HG02763 (cell line): ENCODE data around the gene U2AF1.
"Not testable (repeated sequence)": the region's sequence is repeated elsewhere in the genome, so short reads cannot be mapped to it uniquely, and the experiment has no call there.

Experiments used
- ATAC-seq: cut with Tn5 transposase; IDR thresholded peaks from one replicate; pipeline ENCODE4 v1.9.1; 2021; ENCODE audit warnings: mild to moderate bottlenecking, moderate library complexity; ENCODE audit not compliant: unreplicated experiment

The U2AF1 gene, protein sequence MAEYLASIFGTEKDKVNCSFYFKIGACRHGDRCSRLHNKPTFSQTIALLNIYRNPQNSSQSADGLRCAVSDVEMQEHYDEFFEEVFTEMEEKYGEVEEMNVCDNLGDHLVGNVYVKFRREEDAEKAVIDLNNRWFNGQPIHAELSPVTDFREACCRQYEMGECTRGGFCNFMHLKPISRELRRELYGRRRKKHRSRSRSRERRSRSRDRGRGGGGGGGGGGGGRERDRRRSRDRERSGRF

DNA sequence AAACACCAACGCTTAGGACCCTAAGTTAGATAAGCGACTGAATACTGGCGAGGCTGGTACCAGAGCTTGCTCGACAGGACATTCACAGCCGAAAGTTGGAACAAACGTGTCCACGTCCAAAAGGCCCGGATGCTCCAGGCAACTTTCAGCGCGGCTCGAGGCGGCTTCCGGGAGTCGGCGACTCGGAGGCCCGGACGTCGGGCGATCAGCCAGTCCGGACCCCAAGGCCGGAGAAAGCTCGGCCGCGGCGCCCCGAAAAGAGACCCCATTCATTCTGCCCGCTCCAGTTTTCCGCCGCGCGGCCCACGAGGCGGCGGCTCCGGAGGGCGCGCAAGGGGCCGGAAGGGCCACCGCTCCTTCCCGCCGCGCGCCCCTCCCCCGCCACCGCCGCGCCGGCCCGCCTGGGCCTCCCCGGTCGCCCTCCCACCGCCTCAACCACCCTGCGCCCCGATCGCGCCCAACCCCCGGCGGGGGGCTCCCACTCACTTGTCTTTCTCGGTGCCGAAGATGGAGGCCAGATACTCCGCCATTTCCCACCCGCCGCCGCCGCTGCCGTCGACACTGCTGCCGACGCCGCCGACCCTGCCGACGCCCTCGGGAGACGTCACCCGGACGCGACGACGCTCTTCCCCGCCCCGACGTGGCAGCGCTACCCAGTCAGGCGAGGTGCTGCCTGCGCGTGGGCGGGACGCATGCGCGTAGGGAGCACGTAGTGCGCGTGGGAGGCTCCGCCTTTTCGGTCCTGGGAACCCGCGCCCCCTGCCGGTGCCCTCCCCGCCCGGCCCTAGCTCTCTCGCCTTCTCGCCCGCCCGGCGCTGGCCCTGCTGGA, at the start of gene U2AF1:
Gene U2AF1, minus strand, starts transcription at position 606 of the 829 bp plus-strand sequence. Its CDS starts 76 bp downstream, at position 530.
- peak; percentile 77 for ATAC-seq

DNA sequence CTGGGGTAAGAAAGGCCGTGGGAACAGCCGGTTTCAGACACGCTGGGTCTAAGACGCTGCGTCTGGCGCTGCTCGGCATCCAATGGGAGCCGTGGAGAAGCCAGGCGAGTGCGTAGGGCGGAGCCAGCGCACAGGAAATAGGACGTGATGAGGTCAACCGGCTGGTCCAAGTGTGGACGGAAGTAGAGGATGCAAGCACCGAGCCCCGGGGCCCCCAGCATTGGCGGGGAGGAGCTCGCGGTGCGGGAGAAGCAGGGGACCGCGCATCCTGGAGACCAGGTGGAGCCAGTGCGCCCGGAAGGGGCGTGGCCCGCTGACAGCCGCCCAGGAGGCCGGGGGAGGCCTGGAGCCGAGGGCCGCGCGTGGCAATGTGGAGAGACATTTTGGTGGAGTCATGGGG, 46.2 kb upstream of the U2AF1 start:
- ATAC-seq = not testable (repeated sequence)

DNA sequence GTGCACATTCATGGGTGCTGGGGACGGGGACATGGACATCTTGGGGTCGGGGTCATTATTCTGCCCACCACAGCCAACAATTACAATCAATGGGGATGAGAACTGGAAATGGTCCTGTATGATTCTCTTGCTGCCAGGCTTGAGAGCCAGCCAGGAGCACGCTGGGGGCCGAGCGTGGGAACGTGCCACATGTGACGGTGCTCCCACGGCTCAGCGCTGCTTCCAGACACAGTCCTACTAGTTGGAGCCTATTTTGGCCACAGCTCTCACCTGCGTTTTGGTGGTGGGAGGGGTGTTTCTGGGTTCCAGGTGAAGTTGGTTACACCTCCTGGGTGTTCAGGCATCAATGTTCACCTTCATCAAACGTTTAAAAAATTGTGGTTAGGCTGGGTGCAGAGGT, 42.0 kb upstream of the U2AF1 start:
- ATAC-seq = not testable (repeated sequence)

DNA sequence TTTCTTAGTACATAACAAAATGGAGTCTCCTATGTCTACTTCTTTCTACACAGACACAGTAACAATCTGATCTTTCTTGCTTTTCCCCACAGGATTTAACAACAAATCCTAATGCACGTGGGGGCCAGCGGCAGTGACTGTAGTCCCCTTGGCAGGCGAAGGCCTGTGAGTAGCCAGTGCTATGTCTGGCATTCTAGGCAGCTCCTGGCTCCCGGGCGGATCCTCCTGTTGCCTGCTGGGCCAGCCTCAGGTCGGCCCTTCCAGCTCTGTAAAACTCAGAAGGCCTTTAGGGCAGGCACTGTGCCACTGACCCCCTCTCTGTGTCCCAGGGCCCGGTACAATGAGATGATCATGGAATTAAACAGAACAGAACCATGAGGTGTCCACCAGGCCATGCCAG, 40.6 kb upstream of the U2AF1 start:
- ATAC-seq = not testable (repeated sequence)

DNA sequence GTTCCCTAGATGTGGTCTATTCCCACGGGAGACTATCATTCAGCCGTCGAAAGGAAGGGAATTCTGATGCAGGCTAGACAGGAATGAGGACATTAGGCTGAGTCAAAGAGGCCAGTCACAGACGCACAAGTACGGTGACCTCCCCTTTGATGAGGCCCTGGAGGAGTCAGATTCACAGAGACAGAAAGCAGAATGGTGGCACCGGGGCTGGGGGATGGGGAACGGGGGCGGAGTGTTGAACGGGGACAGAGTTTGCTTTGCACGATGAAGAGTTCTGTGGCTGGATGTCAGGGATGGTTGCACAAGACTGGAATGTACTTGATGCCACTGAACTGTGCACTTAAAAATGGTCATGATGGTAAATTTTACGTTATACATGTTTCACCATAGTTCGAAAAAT, 39.3 kb upstream of the U2AF1 start:
- not testable (repeated sequence) for ATAC-seq

DNA sequence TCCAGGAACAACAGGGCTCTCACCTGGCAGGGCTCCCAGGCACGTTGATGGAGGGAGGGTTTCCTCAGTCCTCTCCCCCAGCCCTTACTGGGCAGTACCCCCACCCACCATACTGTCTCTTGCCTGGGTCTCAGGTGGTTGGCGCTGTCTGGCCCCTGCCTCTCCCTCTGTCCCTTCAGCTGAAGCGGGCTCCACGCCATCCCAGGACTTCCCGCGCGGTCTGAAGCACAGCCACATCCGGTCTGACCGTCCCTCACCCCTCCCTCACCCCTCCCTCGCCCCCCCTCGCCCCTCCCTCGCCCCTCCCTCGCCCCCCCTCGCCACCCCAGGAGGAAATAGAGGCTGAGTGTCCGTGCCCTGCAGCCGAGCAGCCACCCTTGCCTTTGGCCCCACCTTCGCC, 34.0 kb upstream of the U2AF1 start:
- ATAC-seq = not testable (repeated sequence)

DNA sequence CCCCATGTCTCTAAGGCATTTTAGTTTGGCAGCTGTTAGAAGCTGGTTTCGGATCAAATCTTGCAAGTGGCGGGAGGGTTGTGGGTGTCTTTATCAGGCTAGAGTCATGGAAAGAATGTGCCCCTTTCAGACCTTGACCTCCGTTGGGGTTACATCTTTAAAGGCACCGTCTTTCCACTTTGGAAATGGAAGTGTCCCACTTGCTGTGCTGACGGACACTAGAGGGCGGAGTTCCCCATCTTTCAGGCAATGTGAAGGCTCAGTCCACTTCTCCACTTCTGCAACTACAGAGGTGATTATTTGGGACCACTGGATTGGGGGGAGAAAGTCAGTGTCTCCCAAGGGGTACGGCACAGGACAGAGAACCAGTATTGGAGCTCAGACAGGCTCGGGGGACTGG, 31.6 kb upstream of the U2AF1 start:
- not testable (repeated sequence) for ATAC-seq

DNA sequence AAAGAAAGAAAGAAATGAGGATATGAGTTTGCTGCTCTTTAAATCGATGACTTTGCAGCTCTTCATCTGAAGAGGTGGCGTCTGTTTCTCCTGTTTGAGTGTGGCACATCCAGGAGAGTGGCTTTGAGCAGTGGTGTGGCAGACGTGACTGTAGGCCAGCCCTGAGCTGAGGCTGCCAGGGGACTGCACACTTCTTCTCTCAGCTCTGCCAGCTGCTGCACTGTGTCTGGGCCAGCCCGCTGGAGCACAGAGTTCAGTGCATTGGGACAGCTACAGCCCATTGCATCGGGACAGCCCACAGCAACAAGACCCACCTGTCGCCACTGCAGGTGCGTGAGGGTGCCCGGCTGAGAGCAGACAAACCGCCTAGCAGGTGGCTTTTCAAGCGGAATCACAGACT, 27.1 kb upstream of the U2AF1 start:
- not testable (repeated sequence) for ATAC-seq

DNA sequence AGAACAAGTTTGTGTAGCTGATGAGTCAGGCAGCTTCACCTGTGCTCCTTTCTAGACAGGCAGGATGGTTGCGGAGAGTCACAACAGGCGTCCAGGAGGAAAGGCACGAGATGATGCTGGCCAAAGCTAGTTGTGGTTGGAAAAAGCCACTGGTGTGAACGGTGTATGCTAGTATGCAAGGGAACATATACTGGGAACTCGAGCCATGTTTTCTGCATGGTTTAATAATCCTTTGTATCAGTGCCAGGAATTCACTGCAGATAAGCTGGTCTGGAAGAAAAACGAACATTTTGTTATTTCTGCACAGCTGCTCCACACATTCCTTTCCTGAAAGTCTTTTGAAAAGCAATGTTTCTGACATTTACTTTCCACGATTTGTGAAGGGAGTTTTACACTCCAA, 22.7 kb upstream of the U2AF1 start:
- ATAC-seq = not testable (repeated sequence)

DNA sequence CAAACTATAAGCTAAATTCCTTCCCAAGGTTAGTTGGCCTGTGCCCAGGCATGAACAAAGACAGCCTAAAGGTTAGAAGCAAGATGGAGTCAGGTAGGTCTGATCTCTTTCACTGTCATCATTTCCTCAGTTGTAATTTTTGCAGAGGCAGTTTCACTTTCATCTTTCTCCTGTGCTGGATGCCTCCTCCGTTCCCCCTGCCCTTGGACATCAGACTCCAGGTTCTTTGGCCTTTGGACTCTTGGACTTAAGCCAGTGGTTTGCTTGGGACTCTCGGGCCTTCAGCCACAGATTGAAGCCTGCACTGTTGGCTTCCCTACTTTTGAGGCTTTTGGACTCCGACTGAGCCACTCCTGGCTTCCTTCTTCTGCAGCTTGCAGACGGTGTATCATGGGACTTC, 8.6 kb upstream of the U2AF1 start:
- not testable (repeated sequence) for ATAC-seq

DNA sequence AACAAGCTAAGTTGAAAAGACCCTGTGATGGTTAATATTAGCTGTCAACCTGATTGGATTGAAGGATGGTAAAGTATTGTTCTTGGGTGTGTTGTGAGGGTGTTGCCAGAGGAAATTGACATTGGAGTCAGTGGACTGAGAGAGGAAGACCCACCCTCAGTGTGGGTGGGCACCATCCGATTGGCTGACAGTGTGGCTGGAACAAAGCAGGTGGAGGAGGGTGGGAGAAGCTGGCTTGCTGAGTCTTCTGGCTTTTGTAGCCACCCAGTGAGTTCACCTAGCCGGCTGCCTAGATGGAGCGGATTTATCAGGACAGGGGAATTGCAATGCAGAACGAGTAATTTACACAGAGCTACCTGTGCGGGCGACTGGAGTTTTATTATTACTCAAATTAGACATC, 7.1 kb upstream of the U2AF1 start:
- not testable (repeated sequence) for ATAC-seq

DNA sequence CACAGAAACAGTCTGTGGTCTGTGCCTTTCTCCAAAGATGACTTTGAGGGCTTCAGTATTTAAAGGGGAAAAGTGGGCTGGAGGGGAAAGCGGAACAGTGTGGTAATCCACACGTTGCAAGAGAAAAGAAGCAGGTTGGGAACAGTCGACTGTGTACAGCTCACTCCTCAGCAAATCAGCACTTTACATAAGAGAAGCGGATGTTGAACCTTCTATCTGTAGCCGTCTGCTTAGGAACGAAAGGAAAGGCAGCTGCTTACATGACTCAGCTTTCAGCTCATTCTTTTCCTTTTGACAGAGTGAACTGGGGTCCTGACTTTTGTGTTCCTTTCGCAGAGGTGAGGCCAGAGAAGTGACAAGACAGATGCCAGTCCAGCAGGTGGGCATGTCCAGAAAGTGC, 1.6 kb upstream of the U2AF1 start:
- ATAC-seq = peak; percentile 39

DNA sequence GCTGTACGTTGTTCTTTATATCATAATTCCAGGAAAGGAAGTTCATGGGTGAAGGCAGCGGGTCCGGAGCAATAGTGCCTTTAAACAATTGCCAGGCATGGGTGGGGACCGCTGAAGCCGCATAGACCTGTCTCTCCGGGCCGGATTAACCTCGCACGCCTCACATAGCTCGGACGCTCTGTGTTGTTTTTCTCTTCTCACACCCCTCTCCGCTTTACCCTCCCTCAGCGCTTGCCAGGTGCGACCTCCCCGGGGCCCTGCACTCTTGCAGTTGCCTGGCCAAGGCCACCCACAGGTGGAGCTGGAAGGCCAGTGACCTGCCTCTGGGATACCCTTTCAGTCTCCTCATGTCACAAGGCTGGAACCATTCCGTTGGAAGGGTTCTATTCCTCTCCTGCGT, 807 bp upstream of the U2AF1 start:
- not testable (repeated sequence) for ATAC-seq

DNA sequence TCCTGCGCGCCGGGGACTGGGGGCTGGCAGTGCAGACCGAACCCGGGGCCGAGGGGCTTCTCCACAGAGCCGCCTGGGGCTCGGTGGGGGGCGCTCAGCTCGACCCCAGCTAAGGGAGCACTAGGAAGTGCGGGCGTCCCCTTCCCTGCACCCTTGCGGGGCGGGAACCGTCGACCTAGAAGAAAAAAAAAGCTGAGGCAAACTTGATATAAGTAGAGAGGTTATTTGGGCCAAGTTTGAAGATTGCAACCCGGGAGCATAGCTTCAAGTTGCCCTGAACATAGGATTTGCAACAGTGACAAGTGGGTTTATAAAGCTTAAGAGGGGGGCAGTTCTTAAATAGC, 396 bp upstream of the U2AF1 start:
- ATAC-seq = peak; percentile 30

DNA sequence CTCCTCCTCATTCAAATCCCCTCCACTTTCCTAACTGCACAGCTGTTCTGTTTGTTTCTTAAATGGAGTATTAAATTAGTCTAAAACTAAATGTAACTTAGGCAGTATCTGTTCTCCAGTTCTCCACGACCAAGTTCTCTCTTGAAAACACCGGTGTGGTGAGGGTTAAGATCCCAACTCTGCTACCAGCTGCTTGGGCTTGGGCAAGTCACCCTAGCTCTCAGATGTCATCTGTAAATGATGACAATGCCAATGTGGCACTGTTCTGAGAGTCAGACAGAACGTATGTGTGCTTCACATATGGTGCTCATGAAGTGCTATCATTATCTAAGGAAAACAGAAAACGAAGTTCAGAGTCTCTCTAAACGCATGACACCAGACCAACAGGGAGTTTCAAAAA, 2.7 kb downstream of the U2AF1 start:
- ATAC-seq = not testable (repeated sequence)

DNA sequence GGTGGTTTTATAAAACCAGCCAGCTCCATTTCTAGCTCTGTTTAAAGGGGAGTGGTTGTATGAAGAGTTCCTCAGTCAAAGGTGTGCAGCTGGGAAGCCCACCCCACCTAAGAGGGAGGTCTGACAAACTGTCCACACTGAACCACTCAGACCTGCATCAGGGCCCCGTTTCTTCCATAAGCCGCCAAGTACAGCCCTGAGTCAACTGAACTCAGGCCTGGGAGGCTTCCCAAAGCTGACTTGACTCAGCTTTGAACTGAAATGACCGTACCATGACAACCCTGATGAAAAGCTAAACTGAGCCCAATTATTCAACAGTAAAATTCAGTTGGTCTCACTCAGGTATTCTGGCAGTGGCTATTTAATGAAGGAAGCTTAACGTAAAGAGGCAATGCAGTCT, 5.1 kb downstream of the U2AF1 start:
- ATAC-seq = not testable (repeated sequence)

DNA sequence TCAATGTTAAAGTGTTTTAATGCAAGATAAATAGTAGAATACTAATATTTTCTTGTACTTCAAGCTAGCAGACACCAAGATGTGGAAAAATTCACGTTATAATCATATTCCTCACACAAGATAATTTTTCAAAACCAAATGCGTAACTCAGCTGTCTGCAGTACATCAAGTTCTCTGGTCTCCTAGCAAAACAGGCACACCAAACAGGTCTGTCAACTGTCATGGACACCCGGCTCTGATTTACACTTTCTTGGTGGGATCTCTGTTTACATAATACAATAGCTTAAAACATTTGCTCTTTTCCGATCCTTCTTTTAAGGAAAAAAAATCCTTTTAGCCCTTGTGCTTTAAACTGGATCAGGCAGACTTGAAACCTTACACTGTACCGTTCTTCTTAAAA, 5.7 kb downstream of the U2AF1 start:
- ATAC-seq = not testable (repeated sequence)

DNA sequence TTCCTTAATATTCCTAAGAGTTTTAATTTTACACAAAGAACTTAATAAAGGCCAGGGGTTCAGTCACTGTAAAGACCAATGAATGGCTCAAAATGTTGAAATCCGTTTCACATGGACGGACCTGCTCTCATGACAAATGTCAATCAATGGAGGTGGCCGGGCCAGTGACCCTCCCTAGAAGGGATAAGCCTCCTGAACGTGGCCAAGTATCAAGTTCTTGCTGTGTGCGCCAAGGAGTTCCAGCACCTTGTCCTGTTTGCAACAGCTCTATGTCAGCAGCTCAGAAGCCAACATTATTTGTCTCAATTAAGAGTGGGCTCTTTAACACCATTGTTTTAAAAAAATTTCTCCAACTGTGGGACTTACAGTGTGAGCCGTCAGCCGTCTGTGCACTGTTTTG, 6.4 kb downstream of the U2AF1 start:
- ATAC-seq = not testable (repeated sequence)

DNA sequence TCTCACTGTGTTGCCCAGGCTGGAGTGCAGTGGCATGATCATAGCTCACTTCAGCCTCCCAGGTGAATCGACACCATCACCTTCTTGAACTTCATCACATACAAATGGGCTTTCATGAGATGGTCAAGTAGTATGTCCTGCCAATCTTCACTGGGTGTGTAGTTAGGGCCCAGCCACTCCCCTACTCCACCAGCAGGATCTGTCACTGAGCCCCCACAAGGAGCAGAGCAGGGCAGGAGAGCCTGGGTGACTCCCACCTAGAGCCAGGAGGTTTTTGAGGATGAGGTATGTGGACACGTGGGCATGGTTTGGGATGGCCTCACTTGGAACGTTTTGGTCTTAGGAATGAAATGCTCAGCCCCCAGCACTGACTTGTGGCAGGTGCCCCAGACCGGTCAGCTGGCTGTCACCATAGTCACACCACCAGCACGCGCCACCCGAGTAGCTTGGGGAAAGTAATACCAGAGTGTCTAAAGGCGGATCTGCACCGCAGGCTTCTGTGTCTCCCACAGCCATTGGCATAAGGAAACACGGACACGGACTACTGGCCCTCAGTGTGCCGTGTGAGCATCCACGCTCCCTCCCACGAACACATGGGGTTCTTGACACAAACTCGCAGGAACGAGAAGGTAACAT, 15.3 kb downstream of the U2AF1 start:
- not testable (repeated sequence) for ATAC-seq

DNA sequence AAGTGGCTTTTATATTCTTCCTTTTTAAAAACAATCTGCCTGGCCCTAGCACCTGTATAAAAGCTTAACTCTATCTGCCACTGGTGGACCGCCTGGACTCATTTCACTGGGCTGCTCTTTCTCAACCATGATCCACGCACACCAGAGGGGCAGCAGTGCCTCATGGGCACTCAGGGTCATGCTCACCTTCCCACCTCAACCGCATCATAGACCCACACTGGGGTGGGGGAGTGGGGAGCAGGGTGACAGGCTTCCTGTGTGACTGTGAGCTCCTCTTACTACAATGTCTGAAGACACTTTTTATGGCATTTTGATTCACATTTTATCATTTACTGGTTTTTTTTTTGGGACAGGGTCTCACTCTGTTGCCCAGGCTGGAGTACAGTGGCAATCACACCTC, 16.4 kb downstream of the U2AF1 start:
- not testable (repeated sequence) for ATAC-seq

DNA sequence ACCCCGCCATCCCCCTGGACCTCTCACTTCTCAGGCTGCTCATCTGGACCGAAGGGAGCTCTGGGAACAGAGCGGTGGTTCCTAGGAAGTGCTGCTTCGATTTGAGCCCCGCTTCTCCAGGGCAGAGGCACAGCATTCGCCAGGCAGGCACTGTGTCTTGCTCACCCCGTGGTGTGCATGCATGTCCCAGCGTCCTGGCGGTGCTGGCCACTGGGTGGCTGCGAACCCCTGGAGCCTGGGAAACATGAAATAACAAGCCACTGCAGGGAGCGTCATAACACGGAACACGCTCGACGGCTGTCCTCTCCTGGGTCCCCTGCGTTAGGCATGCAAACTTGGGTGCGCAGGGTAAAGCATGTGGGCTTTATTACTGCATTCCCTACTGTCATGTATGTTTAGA, 17.9 kb downstream of the U2AF1 start:
- ATAC-seq = not testable (repeated sequence)
